HCT116 (cell line): Measurements from ENCODE around the gene CDK9. TPM values are rescaled to one million over a fixed set of nuclear protein-coding genes. Genes with fewer than 3 reads are reported as not detected.

Source experiments
- ATAC-seq: fragments of 200-7000 bp; cut with Tn5 transposase; 2 replicates; pipeline ENCODE4 v1.9.1; 2020; ENCODE audit warnings: mild to moderate bottlenecking, moderate library complexity
- BruUV-seq: library from RNA; stranded (reverse); fragments of 400-500 nt; replicated peaks from 2 replicates; lab custom pipeline; 2021; lab: Mats Ljungman, UMichigan
- CTCF ChIA-PET: fragments of 300-600 bp; sonication (Branson Sonifier 250); formaldehyde crosslinking; loops from one replicate; lab custom pipeline; 2021; ENCODE audit warnings: antibody characterized with exemption; lab: Charles Lee
- POLR2A ChIA-PET: fragments of 300-600, 350-600 bp; sonication (Branson Sonifier 250); formaldehyde crosslinking; loops from one replicate; lab custom pipeline; 2021; ENCODE audit warnings: antibody characterized with exemption; lab: Charles Lee
- RAD21 ChIA-PET, 2 experiments: fragments of 300-600 bp; sonication (Branson Sonifier 250); formaldehyde crosslinking; loops; one replicate each; lab custom pipeline; 2023; ENCODE audit warnings: low total read pairs in 2 of 2; ENCODE audit not compliant: uncharacterized antibody in 2 of 2, unreplicated experiment in 2 of 2, low non-redundant PET in 1 of 2; lab: Charles Lee
- DNase-seq: peaks from one replicate; pipeline ENCODE4 v3.0.0-alpha.2; 2010; ENCODE audit warnings: low read depth, low spot score
- H2AFZ ChIP-seq: fragments of 200-600 bp; shearing (Covaris generic), sonication (generic); 2 replicates; pipeline ENCODE4 v1.6.1; 2017; ENCODE audit warnings: low read depth, mixed run types, mixed read lengths, antibody characterized with exemption, low read length; ENCODE audit not compliant: poor library complexity, severe bottlenecking
- H3K27ac ChIP-seq: 2 replicates; pipeline ENCODE4 v1.5.1; 2012; ENCODE audit warnings: low read depth, low read length
- H3K27me3 ChIP-seq: fragments of 200-600 bp; sonication (generic); 2 replicates; pipeline ENCODE4 v1.6.1; 2016; ENCODE audit warnings: mixed run types, low read length, mixed read lengths; ENCODE audit not compliant: insufficient read depth
- H3K36me3 ChIP-seq, 2 experiments: fragments of 200-500 bp in 1 of 2; fragments of 200-600 bp in 1 of 2; sonication (Bioruptor generic) in 1 of 2; sonication (generic) in 1 of 2; 2 replicates each; pipeline versions ENCODE4 v1.5.1 to v1.6.1; 2014 to 2016; ENCODE audit warnings: low read length in 2 of 2, inconsistent platforms in 1 of 2, mixed read lengths in 1 of 2, mixed run types in 1 of 2; ENCODE audit not compliant: insufficient read depth in 2 of 2, control insufficient read depth in 1 of 2
- H3K4me1 ChIP-seq, 2 experiments: fragments of 200-600 bp in 1 of 2; sonication (generic) in 1 of 2; 2 replicates each; pipeline versions ENCODE4 v1.5.1 to v1.6.1; 2012 to 2017; ENCODE audit warnings: low read length in 2 of 2, inconsistent platforms in 1 of 2, mild to moderate bottlenecking in 1 of 2, mixed read lengths in 1 of 2, mixed run types in 1 of 2, moderate library complexity in 1 of 2; ENCODE audit not compliant: insufficient read depth in 2 of 2, control insufficient read depth in 1 of 2
- H3K4me2 ChIP-seq: fragments of 200-600 bp; sonication (generic); 2 replicates; pipeline ENCODE4 v1.6.1; 2017; ENCODE audit warnings: mixed run types, low read length, mixed read lengths
- H3K4me3 ChIP-seq, 2 experiments: fragments of 200-600 bp in 1 of 2; sonication (generic) in 1 of 2; replicated peaks in 1 of 2; 2 replicates each; pipeline ENCODE4 v1.5.1; 2011 to 2016; ENCODE audit warnings: low read length in 2 of 2, control low read depth in 1 of 2, low read depth in 1 of 2, mild to moderate bottlenecking in 1 of 2, mixed read lengths in 1 of 2, mixed run types in 1 of 2
- H3K79me2 ChIP-seq: fragments of 200-600 bp; sonication (generic); 2 replicates; pipeline ENCODE4 v1.6.1; 2017; ENCODE audit warnings: mild to moderate bottlenecking, mixed run types, low read length, moderate library complexity, mixed read lengths; ENCODE audit not compliant: insufficient read depth
- H3K9ac ChIP-seq: fragments of 200-600 bp; sonication (generic); 2 replicates; pipeline ENCODE4 v1.6.1; 2016; ENCODE audit warnings: low read length, mixed read lengths
- H3K9me2 ChIP-seq: fragments of 200-600 bp; sonication (generic), shearing (Covaris generic); 2 replicates; pipeline ENCODE4 v1.6.1; 2017; ENCODE audit warnings: mixed run types, mild to moderate bottlenecking, moderate library complexity; ENCODE audit not compliant: insufficient read depth
- H3K9me3 ChIP-seq, 2 experiments: fragments of 200-500 bp in 1 of 2; fragments of 200-600 bp in 1 of 2; sonication (Bioruptor generic) in 1 of 2; sonication (generic) in 1 of 2; 2 replicates each; pipeline ENCODE4 v1.6.1; 2014 to 2017; ENCODE audit warnings: low read length in 2 of 2, mixed read lengths in 2 of 2, inconsistent platforms in 1 of 2, low read depth in 1 of 2, mild to moderate bottlenecking in 1 of 2, mixed run types in 1 of 2, moderate library complexity in 1 of 2; ENCODE audit not compliant: control insufficient read depth in 1 of 2, insufficient read depth in 1 of 2
- H4K20me1 ChIP-seq: fragments of 200-600 bp; sonication (generic), shearing (Covaris generic); 2 replicates; pipeline ENCODE4 v1.6.1; 2017; ENCODE audit warnings: mixed run types, mild to moderate bottlenecking, moderate library complexity; ENCODE audit not compliant: insufficient read depth
- CBX3 ChIP-seq: IDR thresholded peaks from 2 replicates; pipeline ENCODE4 v1.6.1; 2012; ENCODE audit warnings: low read depth
- ELF1 ChIP-seq: IDR thresholded peaks from 2 replicates; pipeline ENCODE4 v1.6.1; 2012; ENCODE audit warnings: low read depth, borderline replicate concordance
- EZH2phosphoT487 ChIP-seq: fragments of 200-600 bp; IDR thresholded peaks from 2 replicates; pipeline ENCODE4 v1.6.1; 2018; ENCODE audit warnings: antibody characterized with exemption, borderline replicate concordance
- REST ChIP-seq: IDR thresholded peaks from 2 replicates; pipeline ENCODE4 v1.6.1; 2012; ENCODE audit warnings: low read depth
- SP1 ChIP-seq: IDR thresholded peaks from 2 replicates; pipeline ENCODE4 v1.6.1; 2012; ENCODE audit warnings: low read depth
- YY1 ChIP-seq: IDR thresholded peaks from 2 replicates; pipeline ENCODE4 v1.6.1; 2011; ENCODE audit warnings: low read length, low read depth, moderate library complexity, mild to moderate bottlenecking; ENCODE audit not compliant: insufficient replicate concordance; ENCODE audit errors: extremely low read depth
- intact Hi-C: fragments of 100-400 bp; cut with micrococcal nuclease; formaldehyde crosslinking; loops from 2 replicates; pipeline ENCODE4 v1.10.0; 2022
- total RNA-seq: library from RNA; stranded (reverse); gene quantifications from one replicate; pipeline ENCODE4 v1.2.1, GENCODE V29; 2021; ENCODE audit not compliant: unreplicated experiment

Gene CDK9
- total RNA-seq, 1 experiment from 2014 or later = 102 TPM

- Histone ChIP-seq H3K27ac (no peak overlapping the region), H3K27me3 (no peaks in the 10 kb centered on the region), H3K4me3 (no peak overlapping the region), H4K20me1 (no peaks in the 10 kb centered on the region), H3K79me2 (no peaks in the 10 kb centered on the region), H2AFZ (no peak overlapping the region), H3K4me2 (no peak overlapping the region), H3K36me3 (peaks cover 20 to 22% of the 10 kb centered on the region in 2 experiments; a peak in 3 of 4 replicates), H3K9ac (no peak overlapping the region), H3K9me3 (no peaks in the 10 kb centered on the region), H3K4me1 (no peaks in the 10 kb centered on the region), H3K9me2 (no peaks in the 10 kb centered on the region)
- no peak for TF ChIP-seq EZH2phosphoT487
- TF ChIP-seq CBX3 = no peak
- TF ChIP-seq YY1 = no peak
- no peak for TF ChIP-seq SP1
- no peak for TF ChIP-seq REST
- no peak for TF ChIP-seq ELF1
- no TSS peak for BruUV-seq
- ChIA-PET RAD21 (no interaction called here), POLR2A (no interaction called here), CTCF (no interaction called here)
- intact Hi-C loops = no loop called here
- ATAC-seq = 0 out of 2 replicates have a peak, but pooled peaks have one; percentile 7
- DNase-seq = no peak
Observed at GRCh38 chr9:127816728-127817127, 30.9 kb downstream of the CDK9 start.
